Hepatocyte (in vitro differentiated cells): ENCODE results near the gene OLFM4. TPM values are rescaled to one million over a fixed set of nuclear protein-coding genes. Genes with fewer than 3 reads are reported as not detected.
A peak's percentile ranks its signal among the peaks of the same experiment; 100 is the strongest.

Source experiments
- DNase-seq: peaks from one replicate; pipeline ENCODE4 v3.0.0-alpha.2; 2016; ENCODE audit warnings: low spot score
- H2AFZ ChIP-seq: fragments of 200-600 bp; sonication (generic); 2 replicates; pipeline ENCODE4 v1.6.0; 2016; ENCODE audit warnings: antibody characterized with exemption, mild to moderate bottlenecking
- H3K27ac ChIP-seq: fragments of 200-600 bp; sonication (generic); 2 replicates; pipeline ENCODE4 v1.5.1; 2016; ENCODE audit warnings: mild to moderate bottlenecking
- H3K27me3 ChIP-seq: fragments of 200-600 bp; sonication (generic); 2 replicates; pipeline ENCODE4 v1.6.1; 2016
- H3K36me3 ChIP-seq: fragments of 200-600 bp; sonication (generic); replicated peaks from 2 replicates; pipeline ENCODE4 v1.5.1; 2016; ENCODE audit warnings: low read depth; ENCODE audit not compliant: insufficient read depth
- H3K4me1 ChIP-seq: fragments of 200-600 bp; sonication (generic); 2 replicates; pipeline ENCODE4 v1.5.1; 2016; ENCODE audit warnings: mild to moderate bottlenecking, moderate library complexity; ENCODE audit not compliant: insufficient read depth
- H3K4me2 ChIP-seq: fragments of 200-600 bp; sonication (generic); 2 replicates; pipeline ENCODE4 v1.6.0; 2016
- H3K4me3 ChIP-seq: fragments of 200-600 bp; sonication (generic); 2 replicates; pipeline ENCODE4 v1.5.1; 2016; ENCODE audit warnings: mild to moderate bottlenecking
- H3K79me2 ChIP-seq: fragments of 200-600 bp; sonication (generic); 2 replicates; pipeline ENCODE4 v1.6.0; 2017; ENCODE audit warnings: mild to moderate bottlenecking
- H3K9me2 ChIP-seq: fragments of 200-600 bp; sonication (generic); replicated peaks from 2 replicates; pipeline ENCODE4 v1.6.0; 2017; ENCODE audit warnings: mild to moderate bottlenecking; ENCODE audit not compliant: insufficient read depth
- H3K9me3 ChIP-seq: fragments of 200-600 bp; sonication (generic); 2 replicates; pipeline ENCODE4 v1.5.1; 2016; ENCODE audit warnings: low read depth, mild to moderate bottlenecking
- H4K20me1 ChIP-seq: fragments of 200-600 bp; sonication (generic); 2 replicates; pipeline ENCODE4 v1.6.0; 2016; ENCODE audit warnings: mild to moderate bottlenecking; ENCODE audit not compliant: insufficient read depth, poor library complexity, severe bottlenecking
- CTCF ChIP-seq: fragments of 200-600 bp; sonication (generic); IDR thresholded peaks from 2 replicates; pipeline ENCODE4 v1.5.1; 2016; ENCODE audit warnings: antibody characterized with exemption, mild to moderate bottlenecking; ENCODE audit not compliant: poor library complexity
- EZH2 ChIP-seq: fragments of 200-600 bp; sonication (generic); IDR thresholded peaks from 2 replicates; pipeline ENCODE4 v1.6.1; 2016; ENCODE audit warnings: antibody characterized with exemption, mild to moderate bottlenecking, borderline replicate concordance
- EZH2phosphoT487 ChIP-seq: fragments of 200-600 bp; sonication (generic); IDR thresholded peaks from one replicate; pipeline ENCODE4 v1.6.1; 2018; ENCODE audit warnings: antibody characterized with exemption, mild to moderate bottlenecking, low read depth, moderate library complexity; ENCODE audit not compliant: unreplicated experiment, severe bottlenecking
- WGBS: methylation state at CpG from one replicate; pipeline ENCODE4 v1.1.6; 2016; ENCODE audit warnings: low lambda C conversion rate; ENCODE audit errors: missing lambda C conversion rate; 5-methylcytosine and 5-hydroxymethylcytosine counted together
- polyA plus RNA-seq: library from polyadenylated mRNA; unstranded; fragments of >200 nt; fragmentation: Nextera tagmentation; extraction: Ambion mirVana; gene quantifications from 2 replicates; pipeline ENCODE4 v1.2.1, GENCODE V29; 2016
- total RNA-seq: library from RNA; depleted of rRNA; stranded (reverse); fragments of >200 nt; gene quantifications from 2 replicates; pipeline ENCODE4 v1.2.3, GENCODE V29; 2014

OLFM4 gene
- total RNA-seq, result 18.3 and 20.7 TPM in 2 replicates
- 4.5 and 11.1 TPM in 2 replicates for polyA plus RNA-seq

DNA sequence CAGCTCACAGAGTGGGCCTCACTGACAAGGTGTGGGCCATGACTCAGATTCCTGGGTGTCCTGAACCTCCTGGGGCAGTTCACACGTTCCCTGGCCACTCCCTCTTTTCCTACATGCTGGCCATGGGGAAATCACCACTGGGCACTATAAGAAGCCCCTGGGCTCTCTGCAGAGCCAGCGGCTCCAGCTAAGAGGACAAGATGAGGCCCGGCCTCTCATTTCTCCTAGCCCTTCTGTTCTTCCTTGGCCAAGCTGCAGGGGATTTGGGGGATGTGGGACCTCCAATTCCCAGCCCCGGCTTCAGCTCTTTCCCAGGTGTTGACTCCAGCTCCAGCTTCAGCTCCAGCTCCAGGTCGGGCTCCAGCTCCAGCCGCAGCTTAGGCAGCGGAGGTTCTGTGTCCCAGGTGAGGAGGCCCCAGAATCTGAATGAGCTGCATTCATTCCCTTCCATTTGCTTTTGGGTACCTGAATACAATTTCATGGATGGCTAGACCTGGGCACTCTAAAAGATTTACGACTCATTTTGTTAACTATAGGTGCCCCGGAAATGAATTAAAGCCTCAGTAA is at the start of gene OLFM4:
Gene OLFM4 (plus strand): TSS at position 177 of the 567 bp plus-strand sequence. CDS start 24 bp downstream, at position 201.
- peak; percentile 49 for DNase-seq
- Histone ChIP-seq H3K27ac (peak within 1 kb of the TSS; percentile 66), H3K4me3 (no peak within 1 kb of the TSS), H3K9me2 (no peaks in the 10 kb centered on the region), H3K9me3 (no peaks in the 10 kb centered on the region), H4K20me1 (no peaks in the 10 kb centered on the region), H3K27me3 (no peaks in the 10 kb centered on the region), H3K79me2 (no peaks in the 10 kb centered on the region), H3K4me1 (peaks cover 5% of the 10 kb centered on the region), H2AFZ (no peak within 1 kb of the TSS), H3K4me2 (no peak within 1 kb of the TSS), H3K36me3 (no peaks in the 10 kb centered on the region)
- TF ChIP-seq EZH2phosphoT487 (no peak), EZH2 (no peak), CTCF (no peak)
- WGBS, result 84% methylated on average over 9 of the region's 9 CpGs

GRCh38 chr13:52978989-52979388 is 49.6 kb upstream of the OLFM4 start:
- H3K79me2 ChIP-seq, result no peaks in the 10 kb centered on the region
- TF ChIP-seq CTCF (no peak), EZH2phosphoT487 (no peak), EZH2 (no peak)
- no peaks in the 10 kb centered on the region for H3K9me2 ChIP-seq
- no peak for DNase-seq
- H2AFZ ChIP-seq, result no peak overlapping the region
- no peaks in the 10 kb centered on the region for H4K20me1 ChIP-seq
- no peak overlapping the region for H3K4me3 ChIP-seq
- no peak overlapping the region for H3K27ac ChIP-seq
- no peaks in the 10 kb centered on the region for H3K36me3 ChIP-seq
- H3K9me3 ChIP-seq, result no peaks in the 10 kb centered on the region
- no peaks in the 10 kb centered on the region for H3K27me3 ChIP-seq
- H3K4me2 ChIP-seq, result no peak overlapping the region
- WGBS, result 61% methylated on average over 5 of the region's 5 CpGs
- no peaks in the 10 kb centered on the region for H3K4me1 ChIP-seq

DNA sequence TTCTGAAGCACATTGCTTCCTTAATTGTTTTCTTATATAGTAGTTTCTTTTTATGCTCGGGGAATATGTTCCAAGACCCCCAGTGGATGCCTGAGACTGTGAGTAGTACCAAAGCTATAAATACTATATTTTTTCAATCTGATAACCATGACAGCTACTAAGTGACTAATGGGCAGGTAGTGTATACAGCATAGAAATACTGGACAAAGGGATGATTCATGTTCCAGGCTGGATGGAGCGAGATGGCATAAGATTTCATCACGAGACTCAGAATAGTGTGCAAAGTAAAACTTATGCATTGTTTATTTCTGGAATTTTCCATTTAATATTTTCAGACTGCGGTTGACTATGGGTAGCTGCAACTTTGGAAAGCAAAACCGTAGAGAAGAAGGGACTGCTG is 47.9 kb upstream of the OLFM4 start:
- no peaks in the 10 kb centered on the region for H4K20me1 ChIP-seq
- no peak overlapping the region for H3K27ac ChIP-seq
- no peak for DNase-seq
- no peak overlapping the region for H3K4me2 ChIP-seq
- 84% methylated on average over 5 of the region's 5 CpGs for WGBS
- no peaks in the 10 kb centered on the region for H3K79me2 ChIP-seq
- H3K4me1 ChIP-seq, result no peaks in the 10 kb centered on the region
- no peaks in the 10 kb centered on the region for H3K27me3 ChIP-seq
- H2AFZ ChIP-seq, result no peak overlapping the region
- H3K9me2 ChIP-seq, result no peaks in the 10 kb centered on the region
- TF ChIP-seq EZH2phosphoT487 (no peak), EZH2 (no peak), CTCF (no peak)
- no peak overlapping the region for H3K4me3 ChIP-seq
- H3K36me3 ChIP-seq, result no peaks in the 10 kb centered on the region
- H3K9me3 ChIP-seq, result no peaks in the 10 kb centered on the region

- Histone ChIP-seq H3K4me3 (no peak overlapping the region), H3K9me3 (no peaks in the 10 kb centered on the region), H3K9me2 (no peaks in the 10 kb centered on the region), H3K36me3 (no peaks in the 10 kb centered on the region), H3K27ac (no peak overlapping the region), H3K4me1 (no peaks in the 10 kb centered on the region), H4K20me1 (no peaks in the 10 kb centered on the region), H2AFZ (no peak overlapping the region), H3K27me3 (no peaks in the 10 kb centered on the region), H3K79me2 (no peaks in the 10 kb centered on the region), H3K4me2 (no peak overlapping the region)
- DNase-seq, result no peak
- TF ChIP-seq EZH2 (no peak), EZH2phosphoT487 (no peak), CTCF (no peak)
- WGBS, result 71% methylated on average over 4 of the region's 4 CpGs
Observed at GRCh38 chr13:52983836-52984235, 44.8 kb upstream of the OLFM4 start.
